SK-N-SH (cell line): ENCODE data around the gene TSHR. TPM values are rescaled to one million over a fixed set of nuclear protein-coding genes. Genes with fewer than 3 reads are reported as not detected.

ENCODE experiments used
- CTCF ChIA-PET: fragments of 300-600, 350-600 bp; formaldehyde crosslinking; extraction: SDS; loops from one replicate; lab custom pipeline; 2021; lab: Yijun Ruan, JAX
- POLR2A ChIA-PET: fragments of 350-600 bp; sonication (Branson Sonifier 250); formaldehyde crosslinking; extraction: SDS; loops from one replicate; lab custom pipeline; 2020; ENCODE audit warnings: antibody characterized with exemption, inconsistent platforms; lab: Yijun Ruan, JAX
- DNase-seq: peaks from one replicate; pipeline ENCODE4 v3.0.0; 2012
- H2AFZ ChIP-seq: fragments of 200-600 bp; sonication (generic); 2 replicates; pipeline ENCODE4 v1.8.1; 2016; ENCODE audit warnings: antibody characterized with exemption, mild to moderate bottlenecking, low read depth
- H3F3A ChIP-seq: fragments of 200-600 bp; sonication (generic); replicated peaks from 2 replicates; pipeline ENCODE3; 2016; ENCODE audit warnings: antibody characterized with exemption, mild to moderate bottlenecking; ENCODE audit not compliant: insufficient read depth
- H3K27ac ChIP-seq, 2 experiments: fragments of 200-500 bp in 1 of 2; fragments of 200-600 bp in 1 of 2; sonication (Bioruptor generic) in 1 of 2; sonication (generic), shearing (Covaris generic) in 1 of 2; 2 replicates each; pipeline versions ENCODE4 v1.5.1 to v1.6.1; 2014 to 2016; ENCODE audit warnings: low read depth in 2 of 2, inconsistent platforms in 1 of 2, low read length in 1 of 2, mild to moderate bottlenecking in 1 of 2, mixed read lengths in 1 of 2
- H3K27me3 ChIP-seq: fragments of 200-600 bp; sonication (generic), shearing (Covaris generic); 2 replicates; pipeline ENCODE4 v1.6.1; 2016; ENCODE audit warnings: mixed run types; ENCODE audit not compliant: insufficient read depth
- H3K36me3 ChIP-seq, 2 experiments: fragments of 200-500 bp in 1 of 2; fragments of 200-600 bp in 1 of 2; sonication (Bioruptor generic) in 1 of 2; sonication (generic) in 1 of 2; replicated peaks in 1 of 2; 2 replicates each; pipeline versions ENCODE3 to v1.5.1; 2014 to 2016; ENCODE audit warnings: low read length in 1 of 2, mild to moderate bottlenecking in 1 of 2; ENCODE audit not compliant: insufficient read depth in 2 of 2, control insufficient read depth in 1 of 2
- H3K4me1 ChIP-seq, 2 experiments: fragments of 200-500 bp in 1 of 2; fragments of 200-600 bp in 1 of 2; sonication (Bioruptor generic) in 1 of 2; sonication (generic), shearing (Covaris generic) in 1 of 2; 2 replicates each; pipeline versions ENCODE4 v1.5.1 to v1.6.1; 2014 to 2016; ENCODE audit warnings: low read depth in 1 of 2, low read length in 1 of 2, mixed run types in 1 of 2; ENCODE audit not compliant: insufficient read depth in 2 of 2, control insufficient read depth in 1 of 2
- H3K4me2 ChIP-seq: fragments of 200-600 bp; sonication (generic), shearing (Covaris generic); 2 replicates; pipeline ENCODE4 v1.6.1; 2017; ENCODE audit warnings: mixed run types
- H3K4me3 ChIP-seq, 2 experiments: fragments of 200-500 bp in 1 of 2; fragments of 200-600 bp in 1 of 2; sonication (Bioruptor generic) in 1 of 2; sonication (generic), shearing (Covaris generic) in 1 of 2; 2 replicates each; pipeline versions ENCODE4 v1.5.1 to v1.8.1; 2014 to 2016; ENCODE audit warnings: low read depth in 2 of 2, inconsistent platforms in 1 of 2, low read length in 1 of 2, mild to moderate bottlenecking in 1 of 2, mixed read lengths in 1 of 2, moderate library complexity in 1 of 2
- H3K79me2 ChIP-seq: fragments of 200-600 bp; sonication (generic); 2 replicates; pipeline ENCODE4 v1.8.1; 2017; ENCODE audit warnings: mild to moderate bottlenecking; ENCODE audit not compliant: insufficient read depth
- H3K9ac ChIP-seq: fragments of 200-600 bp; sonication (generic); 2 replicates; pipeline ENCODE4 v1.6.1; 2017; ENCODE audit warnings: mixed run types
- H3K9me2 ChIP-seq: fragments of 200-600 bp; sonication (generic); 2 replicates; pipeline ENCODE4 v1.6.1; 2017; ENCODE audit warnings: mixed run types
- H3K9me3 ChIP-seq: fragments of 200-600 bp; sonication (generic); 2 replicates; pipeline ENCODE4 v1.6.1; 2017; ENCODE audit warnings: mixed run types, mild to moderate bottlenecking, moderate library complexity
- H4K20me1 ChIP-seq: fragments of 200-600 bp; sonication (generic); 2 replicates; pipeline ENCODE4 v1.6.1; 2017; ENCODE audit warnings: mild to moderate bottlenecking, mixed run types; ENCODE audit not compliant: insufficient read depth
- CHD2 ChIP-seq: fragments of 150-350 bp; IDR thresholded peaks from 2 replicates; pipeline ENCODE4 v1.6.1; 2018; ENCODE audit warnings: low read length; ENCODE audit not compliant: partially characterized antibody
- ELF1 ChIP-seq: IDR thresholded peaks from 2 replicates; pipeline ENCODE4 v1.4.0; 2012
- EP300 ChIP-seq, 2 experiments: IDR thresholded peaks; 2 replicates each; pipeline versions ENCODE4 v1.4.0 to v1.6.1; 2012; ENCODE audit warnings: borderline replicate concordance in 1 of 2, low read depth in 1 of 2, low read length in 1 of 2
- FOSL2 ChIP-seq: IDR thresholded peaks from 2 replicates; pipeline ENCODE4 v1.4.0; 2012; ENCODE audit warnings: low read depth, mild to moderate bottlenecking, moderate library complexity, borderline replicate concordance
- FOXJ3 ChIP-seq: sonication (generic); formaldehyde crosslinking; IDR thresholded peaks from 2 replicates; pipeline ENCODE4 v1.5.1; 2020; ENCODE audit warnings: mild to moderate bottlenecking, missing genetic modification reagents
- GABPA ChIP-seq: IDR thresholded peaks from 2 replicates; pipeline ENCODE4 v1.4.0; 2012; ENCODE audit warnings: low read depth, mild to moderate bottlenecking
- IRF3 ChIP-seq: fragments of 150-350 bp; IDR thresholded peaks from 2 replicates; pipeline ENCODE4 v1.6.1; 2016; ENCODE audit warnings: mild to moderate bottlenecking, low read depth, low read length
- NRF1 ChIP-seq: IDR thresholded peaks from 2 replicates; pipeline ENCODE4 v1.6.1; 2012; ENCODE audit warnings: low read depth, mild to moderate bottlenecking, low read length
- PBX3 ChIP-seq: IDR thresholded peaks from 2 replicates; pipeline ENCODE4; 2012
- TAF1 ChIP-seq: IDR thresholded peaks from 2 replicates; pipeline ENCODE4 v1.6.1; 2012; ENCODE audit warnings: low read depth, mild to moderate bottlenecking, low read length, moderate library complexity, borderline replicate concordance
- YY1 ChIP-seq: IDR thresholded peaks from 2 replicates; pipeline ENCODE4 v1.4.0; 2012; ENCODE audit warnings: low read depth, mild to moderate bottlenecking
- WGBS: methylation state at CpG from one replicate; pipeline ENCODE4 v1.1.6; 2017; ENCODE audit warnings: low lambda C conversion rate; 5-methylcytosine and 5-hydroxymethylcytosine counted together
- polyA plus RNA-seq, 3 experiments: library from polyadenylated mRNA; depleted of rRNA; stranded (reverse); fragments of >200 nt; gene quantifications; 2 replicates each; pipeline ENCODE4 v1.2.3, GENCODE V29; 2012
- TF ChIP-seq, protein P1 (sequence below): IDR thresholded peaks from 2 replicates; pipeline ENCODE4 v1.4.0; 2012; ENCODE audit warnings: low read depth, borderline replicate concordance
- TF ChIP-seq, protein P2 (sequence below): IDR thresholded peaks from 2 replicates; pipeline ENCODE4 v1.6.1; 2012; ENCODE audit warnings: mild to moderate bottlenecking, low read depth, low read length, moderate library complexity

The TSHR gene
- polyA plus RNA-seq, 1 of the 3 experiments (the other 2 are of a cell fraction) = not detected

DNA sequence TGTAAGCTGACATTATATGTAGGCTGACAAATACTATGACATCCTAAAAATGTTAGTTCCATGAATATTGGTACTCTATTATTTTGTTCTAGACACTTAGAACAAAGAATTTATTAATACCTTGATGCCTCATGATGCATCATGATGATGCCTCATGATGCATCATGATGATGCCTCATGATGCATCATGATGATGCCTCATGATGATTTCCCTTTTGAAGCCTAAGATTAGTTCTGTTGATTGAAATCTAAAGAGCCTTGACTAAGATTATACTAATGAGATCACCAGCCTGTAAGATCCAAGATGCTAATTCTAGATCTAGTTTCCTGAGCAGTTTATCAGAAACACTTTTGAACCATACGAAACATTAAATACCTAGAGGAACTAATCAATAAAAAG is 9.2 kb upstream of the TSHR start:
- H3F3A ChIP-seq = no peaks in the 10 kb centered on the region
- TF ChIP-seq FOSL2 (peak; percentile 35; the same call in 1 of the 2 replicates), TAF1 (no peak)
- TF ChIP-seq, all 33 proteins: peak for 1
- Histone ChIP-seq H3K27me3 (no peaks in the 10 kb centered on the region), H3K36me3 (no peaks in the 10 kb centered on the region), H3K9ac (no peak overlapping the region), H2AFZ (no peak overlapping the region), H3K27ac (no peak overlapping the region), H4K20me1 (no peaks in the 10 kb centered on the region), H3K4me2 (no peak overlapping the region), H3K9me2 (no peaks in the 10 kb centered on the region), H3K4me3 (no peak overlapping the region), H3K9me3 (no peaks in the 10 kb centered on the region), H3K4me1 (peaks cover 0 to 4% of the 10 kb centered on the region in 2 experiments; a peak in 2 of 4 replicates), H3K79me2 (no peaks in the 10 kb centered on the region)
- CTCF ChIA-PET = interaction anchor here (1.6 kb wide), 1 partner anchor 9 kb away, joined by 3 read pairs; the partner anchor contains the start of gene TSHR
- POLR2A ChIA-PET = no interaction called here
- no peak for DNase-seq
- WGBS = 63% methylated on average over 1 of the region's 1 CpG

- Histone ChIP-seq H3K9ac (no peak overlapping the region), H4K20me1 (no peaks in the 10 kb centered on the region), H3K4me1 (peaks cover 0 to 3% of the 10 kb centered on the region in 2 experiments; a peak in 2 of 4 replicates), H3K27me3 (no peaks in the 10 kb centered on the region), H3K36me3 (no peaks in the 10 kb centered on the region), H3F3A (no peaks in the 10 kb centered on the region), H3K9me3 (no peaks in the 10 kb centered on the region), H3K9me2 (no peaks in the 10 kb centered on the region), H3K4me3 (no peak overlapping the region), H3K27ac (no peak overlapping the region), H3K4me2 (no peak overlapping the region), H3K79me2 (no peaks in the 10 kb centered on the region), H2AFZ (no peak overlapping the region)
- DNase-seq = no peak
- ChIA-PET POLR2A (no interaction called here), CTCF (interaction anchor here (1.6 kb wide), 1 partner anchor 8 kb away, joined by 3 read pairs; the partner anchor contains the start of gene TSHR)
- 25% methylated on average over 4 of the region's 4 CpGs for WGBS
- TF ChIP-seq YY1 (no peak), PBX3 (no peak), GABPA (no peak), FOXJ3 (no peak)
- TF ChIP-seq, protein P1, sequence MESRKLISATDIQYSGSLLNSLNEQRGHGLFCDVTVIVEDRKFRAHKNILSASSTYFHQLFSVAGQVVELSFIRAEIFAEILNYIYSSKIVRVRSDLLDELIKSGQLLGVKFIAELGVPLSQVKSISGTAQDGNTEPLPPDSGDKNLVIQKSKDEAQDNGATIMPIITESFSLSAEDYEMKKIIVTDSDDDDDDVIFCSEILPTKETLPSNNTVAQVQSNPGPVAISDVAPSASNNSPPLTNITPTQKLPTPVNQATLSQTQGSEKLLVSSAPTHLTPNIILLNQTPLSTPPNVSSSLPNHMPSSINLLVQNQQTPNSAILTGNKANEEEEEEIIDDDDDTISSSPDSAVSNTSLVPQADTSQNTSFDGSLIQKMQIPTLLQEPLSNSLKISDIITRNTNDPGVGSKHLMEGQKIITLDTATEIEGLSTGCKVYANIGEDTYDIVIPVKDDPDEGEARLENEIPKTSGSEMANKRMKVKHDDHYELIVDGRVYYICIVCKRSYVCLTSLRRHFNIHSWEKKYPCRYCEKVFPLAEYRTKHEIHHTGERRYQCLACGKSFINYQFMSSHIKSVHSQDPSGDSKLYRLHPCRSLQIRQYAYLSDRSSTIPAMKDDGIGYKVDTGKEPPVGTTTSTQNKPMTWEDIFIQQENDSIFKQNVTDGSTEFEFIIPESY = no peak
These were observed 8.6 kb upstream of the TSHR start for GRCh38 chr14:80946797-80947196.

DNA sequence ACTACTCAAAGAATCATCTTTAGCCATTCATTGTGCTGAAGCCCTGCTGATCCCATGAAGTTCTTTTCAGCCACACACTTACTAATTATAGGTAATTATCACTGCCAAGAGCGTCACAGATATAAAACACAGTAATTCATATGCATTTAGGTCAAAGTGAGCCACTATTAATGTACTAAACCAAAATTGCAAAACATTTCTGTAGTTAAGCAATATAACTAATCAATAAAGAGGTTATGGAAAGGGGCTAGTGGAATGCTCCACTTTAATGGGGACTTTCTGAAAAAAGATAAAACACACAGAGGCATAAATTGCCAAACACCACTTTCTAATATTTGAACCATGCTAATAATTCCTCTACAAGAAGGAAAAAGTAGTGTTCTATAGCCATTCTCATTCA is 7.1 kb upstream of the TSHR start:
- POLR2A ChIA-PET = no interaction called here
- no peaks in the 10 kb centered on the region for H4K20me1 ChIP-seq
- TF ChIP-seq IRF3 (no peak), EP300 (IDR thresholded peaks at IDR 0.05; ENCODE audit: borderline replicate concordance in 1 of 2, low read depth in 1 of 2, low read length in 1 of 2) (no peak), ELF1 (no peak), CHD2 (no peak), NRF1 (no peak)
- TF ChIP-seq, protein P2, sequence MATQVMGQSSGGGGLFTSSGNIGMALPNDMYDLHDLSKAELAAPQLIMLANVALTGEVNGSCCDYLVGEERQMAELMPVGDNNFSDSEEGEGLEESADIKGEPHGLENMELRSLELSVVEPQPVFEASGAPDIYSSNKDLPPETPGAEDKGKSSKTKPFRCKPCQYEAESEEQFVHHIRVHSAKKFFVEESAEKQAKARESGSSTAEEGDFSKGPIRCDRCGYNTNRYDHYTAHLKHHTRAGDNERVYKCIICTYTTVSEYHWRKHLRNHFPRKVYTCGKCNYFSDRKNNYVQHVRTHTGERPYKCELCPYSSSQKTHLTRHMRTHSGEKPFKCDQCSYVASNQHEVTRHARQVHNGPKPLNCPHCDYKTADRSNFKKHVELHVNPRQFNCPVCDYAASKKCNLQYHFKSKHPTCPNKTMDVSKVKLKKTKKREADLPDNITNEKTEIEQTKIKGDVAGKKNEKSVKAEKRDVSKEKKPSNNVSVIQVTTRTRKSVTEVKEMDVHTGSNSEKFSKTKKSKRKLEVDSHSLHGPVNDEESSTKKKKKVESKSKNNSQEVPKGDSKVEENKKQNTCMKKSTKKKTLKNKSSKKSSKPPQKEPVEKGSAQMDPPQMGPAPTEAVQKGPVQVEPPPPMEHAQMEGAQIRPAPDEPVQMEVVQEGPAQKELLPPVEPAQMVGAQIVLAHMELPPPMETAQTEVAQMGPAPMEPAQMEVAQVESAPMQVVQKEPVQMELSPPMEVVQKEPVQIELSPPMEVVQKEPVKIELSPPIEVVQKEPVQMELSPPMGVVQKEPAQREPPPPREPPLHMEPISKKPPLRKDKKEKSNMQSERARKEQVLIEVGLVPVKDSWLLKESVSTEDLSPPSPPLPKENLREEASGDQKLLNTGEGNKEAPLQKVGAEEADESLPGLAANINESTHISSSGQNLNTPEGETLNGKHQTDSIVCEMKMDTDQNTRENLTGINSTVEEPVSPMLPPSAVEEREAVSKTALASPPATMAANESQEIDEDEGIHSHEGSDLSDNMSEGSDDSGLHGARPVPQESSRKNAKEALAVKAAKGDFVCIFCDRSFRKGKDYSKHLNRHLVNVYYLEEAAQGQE = no peak

More for the DNA sequence above, 7.1 kb upstream of the TSHR start:
- CTCF ChIA-PET = no interaction called here
- DNase-seq = no peak
- 4% methylated on average over 1 of the region's 1 CpG for WGBS
- Histone ChIP-seq H3K36me3 (no peaks in the 10 kb centered on the region), H3K4me1 (no peaks in the 10 kb centered on the region), H3K27me3 (no peaks in the 10 kb centered on the region), H3F3A (no peaks in the 10 kb centered on the region), H3K4me3 (no peak overlapping the region), H3K9me3 (no peaks in the 10 kb centered on the region), H2AFZ (no peak overlapping the region), H3K27ac (no peak overlapping the region), H3K79me2 (no peaks in the 10 kb centered on the region), H3K9me2 (no peaks in the 10 kb centered on the region), H3K4me2 (no peak overlapping the region), H3K9ac (no peak overlapping the region)
